HTERT RPE-1 (cell line): ENCODE data around the gene APC2.
"Not testable (repeated sequence)": the region's sequence is repeated elsewhere in the genome, so short reads cannot be mapped to it uniquely, and the experiment has no call there.

Experiments
- in situ Hi-C: fragments of 300-500 bp; cut with MboI; formaldehyde crosslinking; loops from 4 replicates; pipeline ENCODE4 v1.14.3; 2020; ENCODE audit warnings: low sequenced_read_pairs

Gene APC2

GRCh38 chr19:1507763-1508506 is 58.0 kb downstream of the APC2 start:
- in situ Hi-C loops, result no loop called here

GRCh38 chr19:1508507-1508856 is 58.6 kb downstream of the APC2 start:
- in situ Hi-C loops, result no loop called here

- in situ Hi-C loops, result no loop called here
Measured at GRCh38 chr19:1509602-1510441, 59.9 kb downstream of the APC2 start.

GRCh38 chr19:1510442-1510806 is 60.5 kb downstream of the APC2 start:
- in situ Hi-C loops, result no loop called here

DNA sequence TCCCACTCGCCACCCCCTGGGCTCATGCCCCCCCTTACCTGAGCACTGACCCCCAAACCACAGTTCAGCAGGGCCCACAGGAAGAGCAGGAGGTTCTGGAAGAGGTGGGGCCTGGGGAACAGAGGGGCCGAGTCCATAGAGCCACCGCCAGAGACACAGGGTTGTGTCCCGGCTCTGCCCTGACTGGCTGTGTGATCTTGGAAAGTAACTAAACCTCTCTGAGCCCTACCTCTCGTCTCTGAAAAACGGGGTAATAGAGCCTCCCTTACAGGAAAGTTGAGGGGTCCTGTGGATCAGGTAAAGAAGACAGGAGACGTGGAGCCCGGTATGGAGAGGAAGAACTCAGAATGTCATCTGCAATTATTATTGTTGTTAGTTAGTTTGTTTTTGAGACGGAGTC is 60.9 kb downstream of the APC2 start:
- in situ Hi-C loops, result no loop called here

- in situ Hi-C loops, result no loop called here
Measured at GRCh38 chr19:1511318-1512317, 61.7 kb downstream of the APC2 start.

DNA sequence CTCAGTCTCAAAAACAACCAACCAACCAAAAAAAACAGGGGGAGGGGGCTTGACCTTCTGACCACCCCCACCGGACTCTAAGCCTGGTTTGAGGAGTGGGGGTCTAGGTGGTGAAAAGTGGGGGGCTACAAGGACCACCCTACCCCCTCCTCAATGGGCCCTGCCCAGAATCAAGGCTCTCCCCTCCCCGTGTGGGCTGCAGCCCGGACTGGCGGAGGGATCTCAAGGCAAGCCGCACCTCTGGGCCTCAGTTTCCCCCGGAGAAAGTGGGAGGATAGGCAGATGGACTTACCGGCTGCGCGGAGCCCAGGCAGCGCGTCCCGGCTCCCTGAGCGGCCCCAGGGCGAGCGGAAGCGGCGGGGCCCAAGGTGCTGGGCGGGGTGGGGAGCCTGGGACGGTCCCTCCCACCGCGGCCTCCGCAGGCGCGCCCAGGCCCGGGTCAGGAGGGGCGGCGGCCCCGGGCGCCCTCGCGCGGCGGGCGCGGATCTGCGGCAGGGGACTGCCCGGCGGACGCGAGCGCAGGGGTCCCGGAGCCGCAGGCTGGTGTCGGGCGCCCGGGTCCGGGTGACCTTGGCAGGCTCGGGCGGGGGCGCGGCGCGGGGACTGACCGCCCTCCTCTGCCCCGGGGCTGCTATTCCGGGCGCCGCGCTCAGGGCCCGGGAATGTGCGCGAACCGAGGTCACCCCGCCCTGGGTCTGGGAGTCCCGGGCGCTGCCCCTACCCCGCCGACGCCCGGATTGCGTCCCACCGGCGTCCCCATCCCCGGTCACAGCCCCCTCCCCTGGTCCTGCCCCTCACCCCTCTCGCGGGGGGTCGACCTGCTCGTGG is 63.0 kb downstream of the APC2 start, which contains the start of gene ADAMTSL5:
Gene ADAMTSL5, minus strand, starts transcription at position 349 of the 828 bp plus-strand sequence. CDS start 2,076 bp downstream, outside the sequence.
- in situ Hi-C loops, result no loop called here

GRCh38 chr19:1513499-1514294 is 63.8 kb downstream of the APC2 start:
- in situ Hi-C loops, result no loop called here

DNA sequence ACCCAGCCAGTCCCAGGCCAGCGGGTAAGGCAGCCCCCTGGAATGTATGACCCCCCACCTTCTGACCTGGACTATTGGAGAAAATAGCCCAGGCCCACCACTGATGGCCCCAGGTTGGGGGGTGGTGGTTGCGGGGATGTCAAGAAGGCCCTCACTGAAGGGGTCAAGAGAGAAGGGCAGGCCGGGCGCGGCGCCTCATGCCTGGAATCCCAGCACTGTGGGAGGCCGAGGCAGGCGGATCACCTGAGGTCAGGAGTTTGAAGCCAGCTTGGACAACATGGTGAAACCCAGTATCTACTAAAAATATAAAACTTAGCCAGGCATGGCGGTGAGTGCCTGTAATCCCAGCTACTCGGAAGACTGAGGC is 64.4 kb downstream of the APC2 start:
- in situ Hi-C loops, result no loop called here

DNA sequence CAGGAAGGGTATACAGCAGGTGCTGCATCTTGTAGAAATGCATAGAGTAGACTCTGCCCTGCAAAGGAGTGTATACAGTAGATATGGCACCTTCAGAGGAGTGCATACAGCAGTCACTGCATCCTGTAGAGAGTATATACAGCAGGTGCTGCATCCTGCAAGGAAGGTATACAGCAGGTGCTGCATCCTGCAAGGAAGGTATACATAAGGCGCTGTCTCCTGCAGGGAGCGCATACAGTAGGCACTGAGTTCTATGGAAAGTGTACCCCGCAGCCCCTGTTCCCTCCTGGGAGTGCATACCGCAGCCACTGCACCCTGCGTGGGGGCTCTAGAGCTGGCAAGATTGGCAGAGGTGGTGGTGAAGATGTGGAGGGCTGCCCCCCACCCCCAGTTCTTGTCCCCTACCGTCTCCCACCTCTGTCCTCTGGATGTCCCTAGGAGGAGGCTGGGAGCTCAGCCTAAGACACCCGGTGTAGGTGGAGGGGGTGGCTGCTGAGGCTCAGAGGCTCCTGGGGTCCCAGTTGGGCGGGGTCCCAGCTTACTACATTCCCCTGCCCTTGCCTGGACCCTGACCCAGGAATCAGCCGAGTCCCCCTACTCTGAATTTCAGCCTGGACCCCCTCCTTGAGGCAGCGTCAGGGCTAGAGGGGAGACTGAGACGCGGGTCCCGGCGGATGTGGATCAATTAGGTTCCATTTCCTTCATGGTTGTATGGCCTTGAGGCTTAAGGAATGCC is 65.2 kb downstream of the APC2 start:
- in situ Hi-C loops, result no loop called here

DNA sequence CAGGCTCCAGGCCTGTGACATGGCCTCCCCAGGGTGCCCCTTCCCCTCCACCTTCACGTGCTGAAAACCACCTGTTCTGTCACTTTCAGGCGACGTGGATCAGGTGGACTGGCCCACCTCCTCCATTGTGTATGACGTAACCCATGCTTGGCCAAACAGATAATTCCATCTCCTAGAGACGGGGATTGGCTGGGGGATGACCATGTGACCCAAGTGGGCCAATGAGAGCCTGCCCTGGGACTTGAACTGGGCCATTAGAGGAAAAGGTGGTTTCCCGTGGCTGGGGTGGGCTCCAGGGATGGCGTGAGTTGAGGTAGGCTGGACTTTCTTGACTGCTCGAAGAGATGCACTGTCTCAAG is 66.5 kb downstream of the APC2 start:
- in situ Hi-C loops, result no loop called here

DNA sequence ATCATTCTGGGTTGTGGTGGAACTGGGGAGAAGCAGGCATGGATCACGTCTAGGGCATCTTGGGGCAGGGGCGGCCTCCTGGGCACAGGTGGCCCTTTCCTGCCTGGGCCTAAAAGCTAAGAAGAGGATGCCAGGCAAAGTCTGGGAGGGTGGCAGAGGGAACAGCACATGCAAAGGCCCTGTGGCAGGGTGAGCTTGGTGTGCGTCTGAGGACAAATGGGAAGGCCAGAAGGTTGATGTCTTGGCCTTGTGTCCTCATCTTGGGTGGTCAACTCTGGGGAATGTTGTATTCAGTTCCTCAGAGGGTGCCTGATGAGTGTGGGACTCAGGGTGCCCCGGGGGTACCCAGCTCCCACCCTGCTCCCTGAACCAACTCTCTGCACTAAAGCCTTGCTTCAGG is 68.5 kb downstream of the APC2 start:
- in situ Hi-C loops, result no loop called here

- in situ Hi-C loops, result not testable (repeated sequence)
Measured at GRCh38 chr19:1519802-1520201, 69.9 kb downstream of the APC2 start.

- in situ Hi-C loops, result no loop called here
Measured at GRCh38 chr19:1520203-1520780, 70.4 kb downstream of the APC2 start.

- in situ Hi-C loops, result no loop called here
Measured at GRCh38 chr19:1521636-1522035, 71.7 kb downstream of the APC2 start.

GRCh38 chr19:1522061-1522460 is 72.1 kb downstream of the APC2 start:
- in situ Hi-C loops, result no loop called here

DNA sequence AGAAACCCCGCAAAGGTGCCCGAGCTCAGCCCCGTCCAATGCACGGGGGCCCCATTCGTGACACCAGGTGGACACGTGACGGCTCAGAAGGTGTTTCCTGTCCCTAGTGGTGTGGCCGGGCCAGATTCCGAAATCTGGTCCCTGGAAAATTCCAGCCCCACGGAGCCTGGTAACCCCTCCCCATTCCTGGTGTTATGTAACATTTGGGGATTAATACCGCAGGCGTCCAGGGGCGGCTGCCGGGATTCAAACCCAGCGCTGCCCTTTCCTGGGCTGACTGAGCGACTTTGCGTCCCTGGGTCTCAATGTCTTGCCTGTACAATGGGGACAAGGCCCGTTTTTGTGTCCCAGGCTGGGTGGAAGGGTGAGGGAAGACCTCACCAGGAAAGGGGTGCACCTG is 72.9 kb downstream of the APC2 start:
- in situ Hi-C loops, result no loop called here
